ACC112 (cell line): Measurements from ENCODE around the gene UBE2E2.
"Not testable (repeated sequence)": the region's sequence is repeated elsewhere in the genome, so short reads cannot be mapped to it uniquely, and the experiment has no call there.

Experiments used
- H2AFZ ChIP-seq: fragments of 200-600 bp; sonication (generic); one replicate; pipeline ENCODE4 v1.6.0; 2017; ENCODE audit warnings: antibody characterized with exemption, low read length; ENCODE audit not compliant: unreplicated experiment
- H3K27ac ChIP-seq: fragments of 200-600 bp; sonication (generic); 2 replicates; pipeline ENCODE4 v1.5.1; 2014; ENCODE audit warnings: low read depth, mild to moderate bottlenecking, antibody characterized with exemption, low read length, moderate library complexity
- H3K27me3 ChIP-seq: fragments of 200-600 bp; sonication (generic); 2 replicates; pipeline ENCODE4 v1.6.1; 2014; ENCODE audit warnings: mild to moderate bottlenecking, antibody characterized with exemption, low read length, moderate library complexity, mixed read lengths; ENCODE audit not compliant: insufficient read depth
- H3K36me3 ChIP-seq: fragments of 200-600 bp; sonication (generic); 2 replicates; pipeline ENCODE4 v1.6.1; 2016; ENCODE audit warnings: mild to moderate bottlenecking, antibody characterized with exemption, low read length, moderate library complexity, mixed read lengths; ENCODE audit not compliant: insufficient read depth
- H3K4me1 ChIP-seq: fragments of 200-600 bp; sonication (generic); one replicate; pipeline ENCODE4 v1.6.1; 2016; ENCODE audit warnings: low read length, mixed read lengths; ENCODE audit not compliant: insufficient read depth, unreplicated experiment, control insufficient read depth
- H3K4me3 ChIP-seq: fragments of 200-600 bp; sonication (generic); 2 replicates; pipeline ENCODE4 v1.5.1; 2014; ENCODE audit warnings: mild to moderate bottlenecking, low read depth, low read length
- H3K79me2 ChIP-seq: fragments of 200-600 bp; sonication (generic); one replicate; pipeline ENCODE4 v1.6.0; 2016; ENCODE audit warnings: low read length; ENCODE audit not compliant: control insufficient read depth, unreplicated experiment, insufficient read depth

Gene UBE2E2

GRCh38 chr3:23349444-23349843, 146.3 kb downstream of the UBE2E2 start:
- H3K79me2 ChIP-seq, H3K27ac ChIP-seq, H3K36me3 ChIP-seq, H3K4me3 ChIP-seq, H3K4me1 ChIP-seq, H2AFZ ChIP-seq, H3K27me3 ChIP-seq: not testable (repeated sequence)

GRCh38 chr3:23356169-23356568, 153.0 kb downstream of the UBE2E2 start:
- Histone ChIP-seq H3K79me2 (peaks cover 7% of the 10 kb centered on the region), H3K36me3 (no peaks in the 10 kb centered on the region), H3K4me1 (no peaks in the 10 kb centered on the region), H2AFZ (no peak overlapping the region), H3K27ac (no peak overlapping the region), H3K27me3 (no peaks in the 10 kb centered on the region), H3K4me3 (no peak overlapping the region)

GRCh38 chr3:23356923-23357322, 153.8 kb downstream of the UBE2E2 start:
- H3K27ac ChIP-seq: no peak overlapping the region
- H3K27me3 ChIP-seq: no peaks in the 10 kb centered on the region

GRCh38 chr3:23359116-23359515, 156.0 kb downstream of the UBE2E2 start:
- Histone ChIP-seq H3K4me3 (no peak overlapping the region), H3K4me1 (no peaks in the 10 kb centered on the region), H2AFZ (no peak overlapping the region), H3K27ac (no peak overlapping the region), H3K36me3 (no peaks in the 10 kb centered on the region), H3K27me3 (no peaks in the 10 kb centered on the region), H3K79me2 (peaks cover 7% of the 10 kb centered on the region)

More at GRCh38 chr3:23356923-23357322, 153.8 kb downstream of the UBE2E2 start:
- Histone ChIP-seq H3K79me2 (peaks cover 7% of the 10 kb centered on the region), H3K36me3 (no peaks in the 10 kb centered on the region), H3K4me1 (no peaks in the 10 kb centered on the region), H3K4me3 (no peak overlapping the region), H2AFZ (no peak overlapping the region)

GRCh38 chr3:23365066-23365465, 161.9 kb downstream of the UBE2E2 start:
- H3K4me1 ChIP-seq: no peaks in the 10 kb centered on the region
- H3K4me3 ChIP-seq: no peak overlapping the region
- no peak overlapping the region for H3K27ac ChIP-seq
- no peaks in the 10 kb centered on the region for H3K27me3 ChIP-seq
- no peak overlapping the region for H2AFZ ChIP-seq
- peaks cover 7% of the 10 kb centered on the region for H3K79me2 ChIP-seq
- H3K36me3 ChIP-seq: no peaks in the 10 kb centered on the region

GRCh38 chr3:23368731-23369130, 165.6 kb downstream of the UBE2E2 start:
- H3K36me3 ChIP-seq: no peaks in the 10 kb centered on the region
- no peak overlapping the region for H2AFZ ChIP-seq
- H3K27me3 ChIP-seq: no peaks in the 10 kb centered on the region
- H3K27ac ChIP-seq: no peak overlapping the region
- H3K4me1 ChIP-seq: no peaks in the 10 kb centered on the region
- peaks cover 11% of the 10 kb centered on the region for H3K79me2 ChIP-seq
- no peak overlapping the region for H3K4me3 ChIP-seq

GRCh38 chr3:23372285-23372684, 169.2 kb downstream of the UBE2E2 start:
- H3K79me2 ChIP-seq: peaks cover 16% of the 10 kb centered on the region
- H3K36me3 ChIP-seq: no peaks in the 10 kb centered on the region
- no peaks in the 10 kb centered on the region for H3K4me1 ChIP-seq
- no peak overlapping the region for H3K4me3 ChIP-seq
- H3K27me3 ChIP-seq: no peaks in the 10 kb centered on the region
- H3K27ac ChIP-seq: no peak overlapping the region
- no peak overlapping the region for H2AFZ ChIP-seq

GRCh38 chr3:23376516-23377248, 173.6 kb downstream of the UBE2E2 start:
- H3K27ac ChIP-seq: no peak overlapping the region
- no peaks in the 10 kb centered on the region for H3K4me1 ChIP-seq
- H3K27me3 ChIP-seq: no peaks in the 10 kb centered on the region
- H2AFZ ChIP-seq: no peak overlapping the region
- no peaks in the 10 kb centered on the region for H3K36me3 ChIP-seq
- no peak overlapping the region for H3K4me3 ChIP-seq
- peaks cover 14% of the 10 kb centered on the region for H3K79me2 ChIP-seq

GRCh38 chr3:23377928-23378672, 175.0 kb downstream of the UBE2E2 start:
- no peak overlapping the region for H3K4me3 ChIP-seq

GRCh38 chr3:23383875-23384274, 180.7 kb downstream of the UBE2E2 start:
- Histone ChIP-seq H3K4me3 (no peak overlapping the region), H3K27me3 (no peaks in the 10 kb centered on the region), H3K36me3 (no peaks in the 10 kb centered on the region), H3K79me2 (peaks cover 13% of the 10 kb centered on the region), H3K4me1 (no peaks in the 10 kb centered on the region), H3K27ac (no peak overlapping the region), H2AFZ (no peak overlapping the region)

More at GRCh38 chr3:23377928-23378672, 175.0 kb downstream of the UBE2E2 start:
- no peaks in the 10 kb centered on the region for H3K4me1 ChIP-seq
- no peak overlapping the region for H2AFZ ChIP-seq
- no peaks in the 10 kb centered on the region for H3K36me3 ChIP-seq
- H3K27ac ChIP-seq: no peak overlapping the region
- peaks cover 12% of the 10 kb centered on the region for H3K79me2 ChIP-seq
- H3K27me3 ChIP-seq: no peaks in the 10 kb centered on the region

GRCh38 chr3:23385327-23385726, 182.2 kb downstream of the UBE2E2 start:
- H3K27me3 ChIP-seq: no peaks in the 10 kb centered on the region
- H3K79me2 ChIP-seq: peaks cover 13% of the 10 kb centered on the region
- no peaks in the 10 kb centered on the region for H3K36me3 ChIP-seq
- no peak overlapping the region for H3K4me3 ChIP-seq
- no peak overlapping the region for H3K27ac ChIP-seq
- H2AFZ ChIP-seq: no peak overlapping the region
- no peaks in the 10 kb centered on the region for H3K4me1 ChIP-seq
